IMR-90 (cell line): ENCODE measurements around the gene DCC. TPM values are rescaled to one million over a fixed set of nuclear protein-coding genes. Genes with fewer than 3 reads are reported as not detected.

Experiments used
- ATAC-seq: fragments of 200-7000 bp; cut with Tn5 transposase; 2 replicates; pipeline ENCODE4 v1.9.1; 2020; ENCODE audit warnings: low read depth, mild to moderate bottlenecking, moderate library complexity
- BruUV-seq: library from RNA; stranded (reverse); fragments of 400-500 nt; replicated peaks from 2 replicates; lab custom pipeline; 2021; lab: Mats Ljungman, UMichigan
- CTCF ChIA-PET: fragments of 300-600 bp; formaldehyde crosslinking; extraction: SDS; loops from one replicate; lab custom pipeline; 2021; ENCODE audit warnings: antibody characterized with exemption; lab: Yijun Ruan, JAX
- POLR2A ChIA-PET: fragments of 300-600 bp; sonication (Branson Sonifier 250); formaldehyde crosslinking; loops from one replicate; lab custom pipeline; 2022; ENCODE audit warnings: antibody characterized with exemption; ENCODE audit not compliant: unreplicated experiment; lab: Charles Lee
- DNase-seq: peaks from one replicate; pipeline ENCODE4 v3.0.0; 2013
- H2AFZ ChIP-seq: replicated peaks from 2 replicates; pipeline ENCODE3; 2013; ENCODE audit warnings: low read length, mild to moderate bottlenecking; ENCODE audit not compliant: poor library complexity
- H2AK5ac ChIP-seq: 2 replicates; pipeline ENCODE4 v1.6.1; 2013; ENCODE audit warnings: low read depth, low read length, inconsistent platforms
- H2AK9ac ChIP-seq: replicated peaks from 2 replicates; pipeline ENCODE3; 2013; ENCODE audit warnings: mild to moderate bottlenecking, low read depth, low read length, moderate library complexity; ENCODE audit not compliant: poor library complexity
- H2BK120ac ChIP-seq: 2 replicates; pipeline ENCODE4 v1.6.1; 2013; ENCODE audit warnings: low read depth, low read length, inconsistent platforms
- H2BK15ac ChIP-seq: 3 replicates; pipeline ENCODE4 v1.6.1; 2013; ENCODE audit warnings: low read depth, low read length, inconsistent platforms
- H2BK20ac ChIP-seq: 2 replicates; pipeline ENCODE4 v1.6.1; 2013; ENCODE audit warnings: low read depth, mild to moderate bottlenecking, inconsistent platforms, low read length, moderate library complexity
- H2BK5ac ChIP-seq: 2 replicates; pipeline ENCODE4 v1.6.1; 2013; ENCODE audit warnings: mild to moderate bottlenecking, low read depth, low read length, inconsistent platforms; ENCODE audit not compliant: poor library complexity, severe bottlenecking
- H3K14ac ChIP-seq: replicated peaks from 2 replicates; pipeline ENCODE4 v1.6.1; 2013; ENCODE audit warnings: low read depth, low read length, inconsistent platforms
- H3K18ac ChIP-seq: 2 replicates; pipeline ENCODE4 v1.6.1; 2013; ENCODE audit warnings: low read depth, low read length, control low read depth
- H3K23ac ChIP-seq: 2 replicates; pipeline ENCODE4 v1.6.1; 2013; ENCODE audit warnings: low read depth, low read length, inconsistent platforms
- H3K27ac ChIP-seq: 2 replicates; pipeline ENCODE4 v1.5.1; 2013; ENCODE audit warnings: mild to moderate bottlenecking, control low read depth, low read length; ENCODE audit not compliant: insufficient read depth
- H3K27me3 ChIP-seq: 2 replicates; pipeline ENCODE4 v1.6.1; 2013; ENCODE audit warnings: low read length; ENCODE audit not compliant: control insufficient read depth, insufficient read depth
- H3K36me3 ChIP-seq: 2 replicates; pipeline ENCODE4 v1.6.1; 2013; ENCODE audit warnings: low read length, mixed read lengths; ENCODE audit not compliant: control insufficient read depth, insufficient read depth
- H3K4ac ChIP-seq: 2 replicates; pipeline ENCODE4 v1.6.1; 2013; ENCODE audit warnings: low read depth, low read length, inconsistent platforms
- H3K4me1 ChIP-seq: 2 replicates; pipeline ENCODE4 v1.6.1; 2013; ENCODE audit warnings: low read length, mixed read lengths; ENCODE audit not compliant: control insufficient read depth, insufficient read depth
- H3K4me2 ChIP-seq: 2 replicates; pipeline ENCODE4 v1.6.1; 2013; ENCODE audit warnings: low read depth, mild to moderate bottlenecking, control low read depth, low read length, moderate library complexity
- H3K4me3 ChIP-seq: 2 replicates; pipeline ENCODE4 v1.5.1; 2013; ENCODE audit warnings: low read depth, mild to moderate bottlenecking, control low read depth, low read length, moderate library complexity; ENCODE audit not compliant: insufficient read depth
- H3K56ac ChIP-seq: 2 replicates; pipeline ENCODE4 v1.6.1; 2013; ENCODE audit warnings: low read length, inconsistent platforms; ENCODE audit not compliant: insufficient read depth; ENCODE audit errors: extremely low read depth
- H3K79me1 ChIP-seq, 2 experiments: 2 replicates each; pipeline ENCODE4 v1.6.1; 2013; ENCODE audit warnings: low read length in 2 of 2, inconsistent platforms in 1 of 2, low read depth in 1 of 2
- H3K9ac ChIP-seq: 2 replicates; pipeline ENCODE4 v1.6.1; 2013; ENCODE audit warnings: low read depth, low read length, control low read depth
- H3K9me1 ChIP-seq: 2 replicates; pipeline ENCODE4 v1.6.1; 2013; ENCODE audit warnings: low read length, inconsistent platforms; ENCODE audit not compliant: insufficient read depth
- H3K9me3 ChIP-seq: 2 replicates; pipeline ENCODE4 v1.6.1; 2013; ENCODE audit warnings: low read length; ENCODE audit not compliant: control insufficient read depth, insufficient read depth
- H4K20me1 ChIP-seq: 2 replicates; pipeline ENCODE4 v1.6.1; 2013; ENCODE audit warnings: low read length, inconsistent platforms; ENCODE audit not compliant: insufficient read depth
- H4K5ac ChIP-seq: 2 replicates; pipeline ENCODE4 v1.6.1; 2013; ENCODE audit warnings: mild to moderate bottlenecking, low read depth, low read length, control low read depth
- H4K8ac ChIP-seq, 2 experiments: 2 replicates each; pipeline ENCODE4 v1.6.1; 2013; ENCODE audit warnings: low read depth in 2 of 2, low read length in 2 of 2, control low read depth in 1 of 2, inconsistent platforms in 1 of 2
- H4K91ac ChIP-seq: 2 replicates; pipeline ENCODE4 v1.6.1; 2013; ENCODE audit warnings: low read depth, low read length, inconsistent platforms; ENCODE audit not compliant: insufficient read depth
- BHLHE40 ChIP-seq: fragments of 150-350 bp; IDR thresholded peaks from 2 replicates; pipeline ENCODE4 v1.6.1; 2016; ENCODE audit warnings: mild to moderate bottlenecking, low read depth, low read length
- CEBPB ChIP-seq: IDR thresholded peaks from 2 replicates; pipeline ENCODE4 v1.6.1; 2012; ENCODE audit warnings: low read depth, low read length, improper control_type of control experiment
- CHD1 ChIP-seq: IDR thresholded peaks from 2 replicates; pipeline ENCODE4 v1.6.1; 2012; ENCODE audit warnings: low read depth, low read length, improper control_type of control experiment
- MAFK ChIP-seq: IDR thresholded peaks from 2 replicates; pipeline ENCODE4 v1.6.1; 2012; ENCODE audit warnings: low read depth, low read length, improper control_type of control experiment
- MAZ ChIP-seq: IDR thresholded peaks from 2 replicates; pipeline ENCODE4 v1.6.1; 2012; ENCODE audit warnings: low read depth, mild to moderate bottlenecking, low read length, improper control_type of control experiment, moderate library complexity, borderline replicate concordance
- MXI1 ChIP-seq: IDR thresholded peaks from 2 replicates; pipeline ENCODE4 v1.6.1; 2012; ENCODE audit warnings: low read depth, mild to moderate bottlenecking, low read length, moderate library complexity, borderline replicate concordance
- NFE2L2 ChIP-seq: fragments of 150-350 bp; IDR thresholded peaks from 2 replicates; pipeline ENCODE4 v1.6.1; 2016; ENCODE audit warnings: low read depth, mild to moderate bottlenecking, low read length
- RAD21 ChIP-seq: IDR thresholded peaks from 2 replicates; pipeline ENCODE4 v1.6.1; 2012; ENCODE audit warnings: low read length, improper control_type of control experiment
- RCOR1 ChIP-seq: IDR thresholded peaks from 2 replicates; pipeline ENCODE4 v1.6.1; 2012; ENCODE audit warnings: mild to moderate bottlenecking, low read length, improper control_type of control experiment; ENCODE audit not compliant: insufficient replicate concordance
- USF2 ChIP-seq: fragments of 150-350 bp; IDR thresholded peaks from 2 replicates; pipeline ENCODE4 v1.6.1; 2017; ENCODE audit warnings: mild to moderate bottlenecking, antibody characterized with exemption, low read length, low read depth
- WGBS, 2 experiments: methylation state at CpG; one replicate each; pipeline versions ENCODE4 v1.1.5 to v1.1.7; 2013; ENCODE audit warnings: missing lambda C conversion rate in 2 of 2; ENCODE audit not compliant: insufficient read length in 1 of 2; ENCODE audit errors: extremely low coverage in 2 of 2; 5-methylcytosine and 5-hydroxymethylcytosine counted together
- dilution Hi-C: fragments of 300-500 bp; cut with HindIII; formaldehyde crosslinking; loops from one replicate; pipeline ENCODE4 v1.14.3; 2018; ENCODE audit warnings: low sequenced_read_pairs; ENCODE audit not compliant: unreplicated experiment
- in situ Hi-C: fragments of 300-500 bp; cut with MboI; formaldehyde crosslinking; loops from 3 replicates; pipeline ENCODE4 v1.14.3; 2019; ENCODE audit warnings: low sequenced_read_pairs, inconsistent platforms, mixed read lengths
- intact Hi-C: fragments of 100-400 bp; cut with micrococcal nuclease; formaldehyde crosslinking; loops from 2 replicates; pipeline ENCODE4 v1.10.0; 2022
- polyA plus RNA-seq, 3 experiments: library from polyadenylated mRNA; depleted of rRNA; stranded (reverse); fragments of >200 nt; gene quantifications; 2 replicates each; pipeline ENCODE4 v1.2.3, GENCODE V29; 2012; ENCODE audit warnings: low replicate concordance in 1 of 3
- total RNA-seq: library from RNA; depleted of rRNA; stranded (reverse); fragments of >200 nt; gene quantifications from 2 replicates; pipeline ENCODE4 v1.2.3, GENCODE V29; 2012
- TF ChIP-seq, protein P1 (sequence below): conservative IDR thresholded peaks from 2 replicates; pipeline ENCODE4 v1.5.1; 2012; ENCODE audit warnings: mild to moderate bottlenecking, low read depth, low read length, improper control_type of control experiment

Gene DCC
- total and polyA plus RNA-seq, 2 of the 4 experiments (the other 2 are of a cell fraction) = 0.31 to 0.54 TPM

DNA sequence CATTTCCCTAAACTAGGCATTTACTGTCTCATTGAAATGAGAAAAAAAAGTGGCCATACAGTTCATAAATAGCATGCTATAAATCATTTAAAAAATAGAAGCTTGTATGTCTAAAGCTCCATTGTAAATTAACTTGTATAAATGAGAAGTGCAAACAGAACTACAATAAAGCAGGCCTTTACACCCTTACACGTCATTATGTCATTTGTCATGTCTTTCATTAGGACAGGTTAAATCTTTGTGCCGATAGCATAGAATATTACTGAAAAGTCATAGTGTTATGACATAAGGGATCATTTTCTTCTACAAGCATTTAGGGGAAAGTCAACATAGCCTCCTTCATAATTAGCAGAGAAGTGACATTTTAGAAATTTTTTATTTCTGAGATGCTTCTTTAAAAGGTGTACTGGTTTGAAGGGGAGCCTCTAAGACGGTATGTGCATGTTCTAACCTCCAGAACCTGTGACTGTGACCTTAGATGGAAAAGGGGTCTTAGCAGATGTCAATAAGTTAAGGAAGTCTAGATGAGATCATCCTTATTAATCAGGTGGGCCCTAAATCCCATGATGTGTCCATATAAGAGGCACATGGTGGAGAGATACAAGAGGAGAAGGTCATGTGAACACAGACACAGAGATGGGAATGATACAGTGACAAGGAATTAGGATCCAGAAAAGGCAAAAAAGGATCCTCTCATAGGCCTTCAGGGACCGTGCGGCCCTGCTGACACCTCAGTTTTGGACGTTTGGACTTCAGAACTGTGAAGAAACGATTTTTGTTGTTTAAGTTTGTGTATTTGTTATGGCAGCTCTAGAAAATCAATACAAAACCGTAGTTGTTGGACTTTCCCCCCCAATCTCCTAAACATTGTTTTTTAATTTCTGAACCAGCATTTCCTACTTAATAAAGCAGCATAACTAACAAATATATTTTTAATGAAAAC lies 1020.8 kb downstream of the DCC start (continued):
- TF ChIP-seq, protein P1, sequence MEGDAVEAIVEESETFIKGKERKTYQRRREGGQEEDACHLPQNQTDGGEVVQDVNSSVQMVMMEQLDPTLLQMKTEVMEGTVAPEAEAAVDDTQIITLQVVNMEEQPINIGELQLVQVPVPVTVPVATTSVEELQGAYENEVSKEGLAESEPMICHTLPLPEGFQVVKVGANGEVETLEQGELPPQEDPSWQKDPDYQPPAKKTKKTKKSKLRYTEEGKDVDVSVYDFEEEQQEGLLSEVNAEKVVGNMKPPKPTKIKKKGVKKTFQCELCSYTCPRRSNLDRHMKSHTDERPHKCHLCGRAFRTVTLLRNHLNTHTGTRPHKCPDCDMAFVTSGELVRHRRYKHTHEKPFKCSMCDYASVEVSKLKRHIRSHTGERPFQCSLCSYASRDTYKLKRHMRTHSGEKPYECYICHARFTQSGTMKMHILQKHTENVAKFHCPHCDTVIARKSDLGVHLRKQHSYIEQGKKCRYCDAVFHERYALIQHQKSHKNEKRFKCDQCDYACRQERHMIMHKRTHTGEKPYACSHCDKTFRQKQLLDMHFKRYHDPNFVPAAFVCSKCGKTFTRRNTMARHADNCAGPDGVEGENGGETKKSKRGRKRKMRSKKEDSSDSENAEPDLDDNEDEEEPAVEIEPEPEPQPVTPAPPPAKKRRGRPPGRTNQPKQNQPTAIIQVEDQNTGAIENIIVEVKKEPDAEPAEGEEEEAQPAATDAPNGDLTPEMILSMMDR = no peak

- in situ Hi-C loops = no loop called here
- Histone ChIP-seq H3K9me3 (peaks cover 4% of the 10 kb centered on the region; the same call in 1 of the 2 replicates), H3K4me1 (no peaks in the 10 kb centered on the region), H3K56ac (no peak overlapping the region), H3K79me1 (no peaks in the 10 kb centered on the region), H3K27ac (no peak overlapping the region), H4K20me1 (no peaks in the 10 kb centered on the region), H3K36me3 (no peaks in the 10 kb centered on the region), H4K91ac (no peak overlapping the region), H2BK15ac (no peak overlapping the region), H2AFZ (no peak overlapping the region), H2AK5ac (no peak overlapping the region), H2BK120ac (no peak overlapping the region), H2AK9ac (no peak overlapping the region), H2BK20ac (no peak overlapping the region), H3K4me2 (no peak overlapping the region), H3K27me3 (no peaks in the 10 kb centered on the region), H3K18ac (no peak overlapping the region), H4K5ac (no peak overlapping the region), H3K4me3 (no peak overlapping the region), H3K9me1 (no peaks in the 10 kb centered on the region), H3K14ac (no peak overlapping the region), H3K4ac (no peak overlapping the region), H2BK5ac (no peak overlapping the region), H3K9ac (no peak overlapping the region), H3K23ac (no peak overlapping the region), H4K8ac (no peak overlapping the region)
- ChIA-PET POLR2A (no interaction called here), CTCF (no interaction called here)
- no CpG with 5 or more reads among the region's 2 CpGs for WGBS, 2 experiments
- no TSS peak for BruUV-seq
- dilution Hi-C loops = no loop called here
- ATAC-seq (no peak), DNase-seq (no peak)
- intact Hi-C loops = no loop called here
- TF ChIP-seq NFE2L2 (no peak), USF2 (no peak), CHD1 (no peak), CEBPB (no peak), MAZ (no peak), BHLHE40 (no peak), MXI1 (no peak), MAFK (no peak), RCOR1 (no peak), RAD21 (no peak)
- TF ChIP-seq, protein P1 = no peak
Measured at GRCh38 chr18:53375621-53376020, 1035.6 kb downstream of the DCC start.
